WTC11 (cell line): Measurements from ENCODE around the gene ZBTB16.

ENCODE experiments used
- ATF1 ChIP-seq: sonication (generic); formaldehyde crosslinking; IDR thresholded peaks from 2 replicates; pipeline ENCODE4 v1.8.1; 2023; ENCODE audit warnings: mild to moderate bottlenecking, moderate library complexity, missing genetic modification reagents
- NFYB ChIP-seq: sonication (generic); formaldehyde crosslinking; conservative IDR thresholded peaks from 2 replicates; pipeline ENCODE4 v1.8.0; 2022; ENCODE audit warnings: low read depth, missing genetic modification reagents
- TF ChIP-seq, protein P1 (sequence below): fragments of 200-600 bp; IDR thresholded peaks from 2 replicates; pipeline ENCODE4 v1.8.0; 2022; ENCODE audit warnings: antibody characterized with exemption
- TF ChIP-seq, protein P2 (sequence below): sonication (generic); formaldehyde crosslinking; IDR thresholded peaks from 2 replicates; pipeline ENCODE4 v1.8.1; 2022; ENCODE audit warnings: mild to moderate bottlenecking, moderate library complexity, missing genetic modification reagents

DNA sequence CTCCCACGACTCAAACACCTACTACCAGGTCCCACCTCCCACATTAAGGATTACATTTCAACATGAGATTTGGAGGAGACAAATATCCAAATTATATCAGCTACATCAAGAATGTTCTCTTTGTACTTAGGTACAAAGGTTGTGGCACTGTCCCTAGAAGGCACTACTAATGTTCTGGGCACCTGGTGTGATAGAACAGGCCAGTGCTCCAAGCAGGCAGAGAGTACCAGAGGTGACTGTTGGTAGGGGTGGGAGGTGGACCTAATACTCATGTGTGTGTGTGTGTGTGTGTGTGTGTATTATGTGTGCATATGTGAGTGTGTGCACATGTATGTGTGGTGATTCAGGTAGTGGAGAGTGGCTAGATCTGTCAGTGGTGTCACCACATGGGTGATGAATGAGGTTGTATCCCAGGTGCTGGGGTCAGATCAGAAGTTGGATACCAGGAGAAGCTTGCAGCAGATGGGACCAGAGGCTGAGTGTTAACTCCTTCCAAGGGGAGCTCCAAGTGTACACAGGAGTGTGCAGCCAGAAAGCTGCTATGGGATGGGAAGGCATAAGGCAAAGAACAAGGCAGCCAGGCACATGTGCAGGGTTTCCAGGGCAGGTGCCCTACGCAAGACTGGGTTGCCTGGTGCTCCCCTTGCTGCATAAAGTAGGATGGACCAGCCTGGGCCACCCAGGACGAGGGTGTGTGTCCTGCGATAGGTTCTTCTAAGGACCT is 219.0 kb downstream of the ZBTB16 start:
- no peak for TF ChIP-seq ATF1
- TF ChIP-seq, protein P1, sequence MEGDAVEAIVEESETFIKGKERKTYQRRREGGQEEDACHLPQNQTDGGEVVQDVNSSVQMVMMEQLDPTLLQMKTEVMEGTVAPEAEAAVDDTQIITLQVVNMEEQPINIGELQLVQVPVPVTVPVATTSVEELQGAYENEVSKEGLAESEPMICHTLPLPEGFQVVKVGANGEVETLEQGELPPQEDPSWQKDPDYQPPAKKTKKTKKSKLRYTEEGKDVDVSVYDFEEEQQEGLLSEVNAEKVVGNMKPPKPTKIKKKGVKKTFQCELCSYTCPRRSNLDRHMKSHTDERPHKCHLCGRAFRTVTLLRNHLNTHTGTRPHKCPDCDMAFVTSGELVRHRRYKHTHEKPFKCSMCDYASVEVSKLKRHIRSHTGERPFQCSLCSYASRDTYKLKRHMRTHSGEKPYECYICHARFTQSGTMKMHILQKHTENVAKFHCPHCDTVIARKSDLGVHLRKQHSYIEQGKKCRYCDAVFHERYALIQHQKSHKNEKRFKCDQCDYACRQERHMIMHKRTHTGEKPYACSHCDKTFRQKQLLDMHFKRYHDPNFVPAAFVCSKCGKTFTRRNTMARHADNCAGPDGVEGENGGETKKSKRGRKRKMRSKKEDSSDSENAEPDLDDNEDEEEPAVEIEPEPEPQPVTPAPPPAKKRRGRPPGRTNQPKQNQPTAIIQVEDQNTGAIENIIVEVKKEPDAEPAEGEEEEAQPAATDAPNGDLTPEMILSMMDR = no peak
- no peak for TF ChIP-seq NFYB (CRISPR knock-in tag)
- TF ChIP-seq, protein P2, sequence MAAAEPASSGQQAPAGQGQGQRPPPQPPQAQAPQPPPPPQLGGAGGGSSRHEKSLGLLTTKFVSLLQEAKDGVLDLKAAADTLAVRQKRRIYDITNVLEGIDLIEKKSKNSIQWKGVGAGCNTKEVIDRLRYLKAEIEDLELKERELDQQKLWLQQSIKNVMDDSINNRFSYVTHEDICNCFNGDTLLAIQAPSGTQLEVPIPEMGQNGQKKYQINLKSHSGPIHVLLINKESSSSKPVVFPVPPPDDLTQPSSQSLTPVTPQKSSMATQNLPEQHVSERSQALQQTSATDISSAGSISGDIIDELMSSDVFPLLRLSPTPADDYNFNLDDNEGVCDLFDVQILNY = no peak
